GM04503 (cell line): Measurements from ENCODE around the gene SUPT20H.
"Not testable (repeated sequence)": the region's sequence is repeated elsewhere in the genome, so short reads cannot be mapped to it uniquely, and the experiment has no call there.

Source experiments
- DNase-seq: peaks from one replicate; pipeline ENCODE4 v3.0.0-alpha.2; 2012; ENCODE audit warnings: low read depth

The SUPT20H gene

DNA sequence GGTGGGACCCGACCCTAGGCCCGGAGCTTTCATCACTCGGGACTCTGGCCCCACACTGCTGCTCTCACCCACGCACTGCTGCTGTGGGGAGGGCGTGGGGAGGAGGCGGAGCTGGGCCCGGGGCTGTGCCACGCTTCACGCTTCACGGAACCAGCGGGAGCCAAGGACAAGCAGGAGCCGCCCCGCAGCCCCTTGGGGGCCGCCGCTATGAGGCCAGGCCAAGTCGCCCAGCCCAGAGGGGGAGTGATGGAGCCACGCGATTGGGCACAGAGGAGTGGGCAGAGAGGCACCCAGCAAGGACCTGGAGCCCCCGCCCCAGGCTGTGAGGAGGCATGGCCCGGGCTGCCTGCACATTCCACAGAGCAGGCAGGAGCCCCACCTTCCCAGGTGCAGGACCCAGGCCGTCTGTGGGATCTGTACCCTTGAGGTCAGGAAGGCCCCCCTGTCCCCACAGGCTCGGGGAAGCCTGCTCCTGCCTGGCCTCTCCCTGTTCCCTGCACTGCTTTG, 10.2 kb upstream of the SUPT20H start:
- no peak for DNase-seq

DNA sequence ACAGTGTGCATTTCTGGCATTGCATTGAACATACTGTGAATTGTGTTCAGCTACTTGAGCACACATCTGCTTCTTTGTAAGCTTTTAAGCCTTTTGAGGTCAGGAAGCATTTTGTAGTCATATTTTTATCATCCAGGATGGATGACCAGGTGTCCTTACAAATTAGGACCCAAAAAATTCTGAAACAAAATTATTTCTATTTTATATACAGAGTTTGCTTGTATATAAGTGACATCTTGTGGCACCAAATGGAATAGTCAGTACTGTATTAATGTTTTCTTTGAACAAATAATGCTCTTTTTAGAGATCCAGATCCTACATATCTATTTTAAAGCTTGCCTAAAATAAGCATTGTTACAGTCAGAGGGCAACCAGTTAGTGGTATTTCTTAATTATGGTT, 9.5 kb upstream of the SUPT20H start:
- no peak for DNase-seq

DNA sequence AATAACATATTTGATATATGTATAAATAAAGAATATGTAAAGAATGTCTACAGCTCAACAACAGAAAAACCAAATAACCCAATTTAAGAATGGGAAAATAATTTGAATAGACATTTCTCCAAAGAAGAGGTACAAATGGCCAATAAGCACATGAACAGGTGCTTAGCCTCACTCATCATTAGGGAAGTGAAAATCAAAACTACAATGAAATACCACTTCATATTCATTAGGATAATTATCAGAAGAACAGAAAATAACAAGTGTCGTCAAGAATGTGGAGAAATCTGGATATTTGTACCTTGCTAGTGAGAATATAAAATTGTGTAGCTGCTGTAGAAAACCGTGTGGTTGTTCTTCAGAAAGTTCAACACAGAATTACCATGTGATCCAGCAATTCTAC, 8.4 kb upstream of the SUPT20H start:
- DNase-seq = no peak

DNA sequence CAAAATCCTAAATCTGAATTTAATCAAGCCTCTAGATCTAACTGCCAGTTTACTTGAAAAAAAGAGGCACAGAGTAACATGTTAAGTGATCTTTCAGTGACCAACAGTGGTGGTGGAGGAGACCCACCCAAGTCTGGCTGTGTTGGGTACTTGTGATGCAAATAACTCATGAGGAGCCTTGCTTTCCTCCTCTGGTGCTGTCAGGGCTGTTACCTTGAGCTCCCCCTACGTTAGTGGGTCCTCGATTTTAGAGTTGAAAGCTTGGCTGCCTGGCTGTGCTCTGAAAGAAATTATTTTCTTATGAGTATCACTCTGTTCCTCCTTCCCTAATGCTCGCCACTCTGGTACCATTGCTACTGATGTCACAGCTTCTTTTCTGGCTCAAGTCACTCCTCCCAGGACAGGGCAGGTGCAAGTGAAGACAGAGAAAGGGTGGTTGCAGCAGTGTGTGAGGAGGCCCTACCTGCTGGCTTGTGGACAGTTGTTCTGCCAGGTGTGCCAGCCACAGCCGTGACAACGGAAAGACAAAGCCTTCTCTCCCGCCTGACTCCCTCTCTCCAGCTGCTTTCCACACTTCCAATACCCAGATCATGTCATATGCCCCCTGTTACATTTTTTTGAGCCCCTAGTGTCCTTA, 6.5 kb upstream of the SUPT20H start:
- DNase-seq = no peak

DNA sequence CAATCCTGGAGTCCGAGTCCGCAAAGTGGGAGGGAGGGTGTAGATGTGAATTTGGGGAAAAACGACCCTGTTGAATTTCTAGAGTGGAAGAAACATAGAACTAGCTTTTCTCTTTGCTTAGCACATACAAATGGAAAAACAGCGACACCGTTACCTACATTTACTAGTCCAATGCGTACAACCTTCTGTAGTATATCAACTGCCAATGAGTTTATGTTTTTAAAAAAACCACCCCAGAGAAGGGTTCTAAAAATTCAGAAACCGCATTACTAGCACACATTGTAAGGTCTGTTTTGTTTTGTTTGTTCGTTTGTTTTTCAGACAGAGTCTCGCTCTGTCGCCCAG, 332 bp upstream of the SUPT20H start:
- no peak for DNase-seq

DNA sequence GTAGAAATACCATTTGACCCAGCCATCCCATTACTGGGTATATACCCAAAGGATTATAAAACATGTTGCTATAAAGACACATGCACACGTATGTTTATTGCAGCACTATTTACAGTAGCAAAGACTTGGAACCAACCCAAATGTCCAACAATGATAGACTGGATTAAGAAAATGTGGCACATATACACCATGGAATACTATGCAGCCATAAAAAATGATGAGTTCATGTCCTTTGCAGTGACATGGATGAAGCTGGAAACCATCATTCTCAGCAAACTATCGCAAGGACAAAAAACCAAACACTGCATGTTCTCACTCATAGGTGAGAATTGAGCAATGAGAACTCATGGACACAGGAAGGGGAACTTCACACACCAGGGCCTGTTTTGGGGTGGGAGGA, 3.3 kb downstream of the SUPT20H start:
- DNase-seq = not testable (repeated sequence)

DNA sequence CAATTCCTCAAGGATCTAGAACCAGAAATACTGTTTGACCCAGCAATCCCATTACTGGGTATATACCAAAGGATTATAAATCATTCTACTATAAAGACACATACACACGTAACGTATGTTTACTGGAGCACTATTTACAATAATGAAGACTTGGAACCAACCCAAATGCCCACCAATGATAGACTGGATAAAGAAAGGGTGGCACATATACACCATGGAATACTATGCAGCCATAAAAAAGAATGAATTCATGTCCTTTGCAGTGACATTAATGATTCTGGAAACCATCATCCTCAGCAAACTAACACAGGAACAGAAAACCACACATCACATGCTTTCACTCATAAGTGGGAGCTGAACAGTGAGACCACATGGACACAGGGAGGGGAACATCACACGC, 6.4 kb downstream of the SUPT20H start:
- DNase-seq = not testable (repeated sequence)

DNA sequence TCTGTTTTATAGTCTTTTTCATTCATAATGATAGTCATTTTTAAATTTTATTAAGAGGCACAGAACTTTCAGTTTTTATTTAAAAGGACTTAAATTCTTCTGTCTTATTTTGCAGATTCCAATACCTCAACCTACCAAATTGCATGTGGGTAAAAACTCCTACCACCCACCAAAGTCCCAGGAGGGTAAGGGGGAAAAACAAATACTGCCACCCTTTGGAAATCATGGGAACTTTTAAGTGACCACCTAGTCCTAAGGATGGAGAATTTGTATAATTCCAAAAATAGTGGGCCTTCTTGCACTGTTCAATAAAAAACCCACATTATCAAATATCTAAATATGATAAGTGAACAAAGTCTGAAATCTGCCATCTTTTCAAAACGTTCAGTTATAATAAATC, 9.7 kb downstream of the SUPT20H start:
- no peak for DNase-seq

DNA sequence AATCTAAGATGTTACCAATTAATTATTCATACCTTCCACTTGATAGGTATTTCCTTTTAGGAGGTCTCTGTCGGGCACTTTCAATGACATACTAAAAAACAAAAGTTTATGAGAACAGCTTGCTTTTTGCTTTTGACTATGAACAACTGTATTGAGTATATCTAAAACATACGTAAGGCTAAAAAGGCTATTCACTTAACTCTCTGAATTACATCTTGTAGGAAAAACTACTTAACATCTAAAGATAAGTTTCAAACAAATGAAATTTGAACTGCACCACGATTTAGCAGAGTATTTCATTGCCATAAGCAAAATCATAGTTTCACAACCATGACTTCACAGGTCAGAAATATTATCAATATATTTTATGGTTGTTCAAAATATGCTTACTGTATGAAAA, 11.6 kb downstream of the SUPT20H start:
- DNase-seq = no peak

DNA sequence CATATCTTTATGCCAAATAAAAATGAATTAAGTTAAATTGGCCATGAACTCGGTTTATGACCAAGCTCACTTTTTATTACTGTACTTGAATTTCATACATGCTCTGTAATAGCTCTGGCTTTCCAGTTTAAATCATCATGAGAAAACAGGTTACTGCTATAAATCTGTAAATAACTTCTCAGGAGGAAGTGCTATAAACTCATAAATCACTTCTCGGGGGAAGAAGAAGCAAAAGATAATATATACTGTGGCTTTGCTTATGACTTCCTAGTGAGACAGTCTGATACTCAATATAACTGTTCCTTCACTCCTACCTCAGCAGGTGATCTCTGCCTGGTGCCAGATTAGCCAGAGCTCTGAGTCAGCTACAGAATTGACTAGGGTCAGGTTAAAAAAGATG, 12.5 kb downstream of the SUPT20H start:
- DNase-seq = no peak

DNA sequence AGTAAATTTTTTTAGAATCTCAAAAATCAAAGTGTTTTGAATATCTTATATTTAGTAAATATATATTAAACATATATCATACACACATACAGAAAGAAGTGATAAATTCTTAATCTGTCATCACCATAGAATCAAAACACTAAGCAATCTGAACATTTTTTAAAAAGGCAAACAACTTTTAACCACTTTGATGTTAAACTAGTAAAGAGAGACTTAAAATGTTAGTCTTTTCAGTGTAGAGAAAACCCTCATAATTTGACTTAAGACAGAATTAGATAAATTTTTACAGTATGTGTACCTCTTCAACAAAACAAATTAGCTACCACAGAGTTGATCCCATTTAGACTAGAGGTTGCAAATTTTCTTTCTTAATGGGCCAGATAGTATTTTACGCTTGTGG, 13.4 kb downstream of the SUPT20H start:
- no peak for DNase-seq

DNA sequence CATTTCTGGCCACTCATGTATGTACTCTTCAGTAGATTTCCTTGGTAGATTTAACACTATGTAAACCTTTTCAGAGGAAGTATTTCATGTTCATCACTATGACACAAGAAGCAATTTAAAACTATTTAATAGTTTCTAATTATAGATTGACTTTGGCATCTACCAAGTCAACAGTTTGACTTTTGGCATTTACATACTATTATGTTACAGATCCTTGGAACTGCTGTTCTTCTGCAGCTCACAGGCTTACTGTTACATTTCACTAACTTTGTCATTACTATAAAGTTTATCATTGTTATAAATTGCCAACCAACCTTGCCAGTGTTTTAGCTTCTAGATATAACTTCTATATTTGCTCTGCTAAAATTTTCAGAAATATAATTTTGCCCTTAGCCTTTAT, 18.7 kb downstream of the SUPT20H start:
- no peak for DNase-seq

DNA sequence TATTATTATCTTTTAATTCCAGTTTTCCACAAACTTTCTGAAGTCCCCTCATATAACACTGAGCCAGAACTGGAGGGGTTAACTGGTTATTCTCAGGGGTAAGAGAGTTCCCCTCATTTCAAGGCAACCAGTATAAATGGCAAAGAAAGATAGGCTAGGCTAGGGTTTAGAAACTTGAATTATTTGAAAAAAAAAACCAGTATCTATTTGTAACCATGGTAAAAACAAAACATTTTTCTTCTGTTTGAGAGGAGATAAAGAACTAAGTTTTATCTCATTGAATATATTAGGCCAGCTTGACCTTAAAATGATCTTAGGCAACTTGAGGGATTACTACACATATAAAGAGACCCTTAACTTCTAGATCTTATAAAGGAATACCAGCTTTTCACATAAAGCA, 19.6 kb downstream of the SUPT20H start:
- DNase-seq = no peak

DNA sequence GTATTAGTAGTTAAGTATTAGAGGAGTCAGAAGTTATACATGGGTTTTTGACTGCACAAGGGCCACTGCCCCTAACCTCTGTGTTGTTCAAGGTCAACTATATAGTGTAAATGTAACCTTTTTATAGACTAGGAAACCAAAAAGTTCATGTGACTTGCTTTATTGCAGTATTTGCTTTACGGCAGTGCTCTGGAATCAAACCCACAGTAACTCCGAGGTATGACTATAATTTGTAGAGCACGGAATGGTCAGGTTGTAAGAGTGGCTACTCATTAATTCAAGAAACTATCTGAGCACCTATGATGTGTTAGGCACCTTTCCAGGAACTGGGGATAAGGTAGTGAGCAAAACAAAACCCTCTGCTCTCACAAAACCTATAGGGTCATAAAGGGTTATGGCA, 22.2 kb downstream of the SUPT20H start:
- DNase-seq = no peak

DNA sequence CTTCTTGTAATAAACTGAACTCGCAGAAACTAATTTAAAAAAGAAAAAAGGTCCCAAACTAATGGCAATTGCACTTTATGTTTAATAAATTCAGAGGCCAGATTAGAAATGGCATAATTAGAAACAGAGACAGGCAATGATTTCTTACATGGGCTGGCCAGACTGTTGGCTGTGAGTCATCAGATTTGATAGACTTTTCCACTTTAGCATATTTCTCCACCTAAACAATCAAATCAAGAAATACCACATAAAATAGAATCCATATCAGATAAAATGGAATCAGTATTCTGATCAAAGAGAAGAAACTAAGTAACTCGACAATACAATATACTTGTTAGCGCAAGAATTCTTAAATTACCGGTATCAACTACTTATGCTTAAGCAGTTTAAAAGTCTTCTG, 29.9 kb downstream of the SUPT20H start:
- no peak for DNase-seq

DNA sequence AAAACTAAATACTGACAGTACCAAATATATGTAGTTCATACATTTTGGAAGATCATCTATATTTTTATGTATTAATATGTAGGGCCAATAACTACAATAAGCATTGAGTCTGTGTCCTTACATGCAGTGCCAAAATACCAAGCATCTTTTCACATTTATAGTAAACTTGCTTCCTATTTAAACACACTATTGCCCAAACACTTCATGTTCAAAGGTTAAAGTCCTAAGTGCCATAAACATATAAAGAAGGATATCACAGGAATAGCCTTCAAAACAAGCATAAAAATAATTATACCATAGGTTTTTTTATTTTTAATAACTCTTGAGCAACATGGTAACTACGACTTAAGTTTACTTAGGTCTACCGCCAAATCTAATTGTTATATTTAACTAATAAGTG, 31.8 kb downstream of the SUPT20H start:
- no peak for DNase-seq

DNA sequence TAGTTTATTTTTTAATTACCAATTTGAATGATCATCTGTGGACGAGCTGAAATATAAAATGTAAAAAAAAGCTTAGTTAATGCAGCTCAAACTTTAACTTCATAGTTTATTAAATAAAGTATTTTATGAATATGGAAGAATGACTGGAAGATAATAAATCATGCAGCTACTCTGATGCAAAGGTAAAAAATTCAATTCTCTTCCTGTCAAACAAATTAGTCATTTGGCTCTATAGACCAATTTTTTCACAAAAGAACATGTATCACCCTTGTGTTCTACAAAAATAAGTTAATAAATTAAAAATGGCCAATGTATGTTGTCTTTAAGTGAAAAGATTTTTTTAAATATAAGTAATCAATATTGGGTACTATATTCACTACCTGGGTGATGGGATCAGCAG, 32.7 kb downstream of the SUPT20H start:
- DNase-seq = no peak

DNA sequence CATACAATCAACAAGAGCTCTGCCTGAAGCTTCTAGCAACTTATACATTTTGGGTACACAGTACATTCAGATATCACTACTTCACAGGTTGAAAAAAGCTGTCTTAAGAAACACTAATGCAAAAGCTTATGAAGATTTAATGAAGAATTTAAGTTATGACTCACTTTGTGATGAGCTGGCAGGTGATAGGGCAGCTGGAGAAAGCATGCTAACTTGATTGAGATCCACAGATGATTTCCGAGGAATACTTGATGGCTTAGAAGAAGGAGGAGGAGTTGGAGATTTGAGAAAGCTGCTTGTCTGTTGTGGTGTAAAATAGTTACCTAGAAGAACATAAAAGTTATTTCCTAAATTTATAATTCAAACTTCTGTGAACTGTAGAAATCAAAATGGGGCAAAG, 35.6 kb downstream of the SUPT20H start:
- no peak for DNase-seq

DNA sequence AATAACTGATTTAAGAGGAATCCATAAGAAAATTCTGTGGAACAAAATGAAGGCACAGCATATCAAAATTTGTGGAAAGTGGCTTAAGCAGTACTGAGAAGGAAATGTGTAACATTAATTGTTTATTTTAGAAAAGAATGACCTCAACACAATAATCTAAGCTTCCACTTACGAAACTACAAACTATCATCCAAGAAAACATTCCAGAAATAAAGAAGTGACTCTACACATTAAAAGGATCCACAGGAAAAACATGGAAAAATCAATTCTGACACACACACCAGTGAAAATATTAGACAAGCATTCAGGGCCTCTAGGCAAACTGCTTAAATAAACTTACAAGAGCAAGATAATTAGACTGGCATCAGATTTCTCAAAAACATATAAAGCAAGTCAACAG, 44.9 kb downstream of the SUPT20H start:
- DNase-seq = no peak

DNA sequence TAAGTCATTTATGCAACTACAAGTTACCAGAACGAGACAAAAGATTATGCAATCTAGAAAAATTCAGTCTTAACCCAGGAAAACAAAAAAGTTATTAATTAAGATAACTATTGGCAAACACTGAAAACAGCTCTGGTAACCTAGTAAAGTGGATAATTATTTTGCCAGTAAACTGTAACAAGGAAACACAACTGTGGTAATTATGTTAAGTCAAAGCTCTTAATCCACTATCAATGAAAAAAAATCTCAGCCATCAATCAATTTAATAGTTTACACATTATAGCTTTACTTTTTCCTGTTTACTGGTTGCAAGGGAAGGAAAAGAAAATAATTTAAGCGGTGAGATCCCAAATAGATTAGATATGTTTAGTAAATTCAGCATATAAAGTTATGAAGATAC, 47.7 kb downstream of the SUPT20H start:
- DNase-seq = no peak

DNA sequence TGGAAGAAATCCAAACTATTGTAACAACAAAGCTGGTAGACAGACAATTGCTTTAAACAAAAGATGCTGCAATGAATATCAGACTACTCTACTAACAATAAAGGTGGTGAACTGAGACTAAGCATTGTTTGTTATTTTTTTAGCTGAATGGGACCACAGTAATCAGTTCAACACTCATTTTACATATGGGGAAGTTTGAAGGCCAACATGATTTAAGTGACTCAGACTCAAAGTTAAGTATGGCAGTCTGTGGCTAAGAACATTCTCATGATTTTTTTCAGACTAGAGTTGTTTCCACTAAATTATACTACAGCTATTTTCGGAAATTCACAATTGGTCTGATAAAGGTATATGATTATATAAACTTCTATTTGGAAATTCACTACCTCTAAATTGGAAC, 48.5 kb downstream of the SUPT20H start:
- DNase-seq = no peak

DNA sequence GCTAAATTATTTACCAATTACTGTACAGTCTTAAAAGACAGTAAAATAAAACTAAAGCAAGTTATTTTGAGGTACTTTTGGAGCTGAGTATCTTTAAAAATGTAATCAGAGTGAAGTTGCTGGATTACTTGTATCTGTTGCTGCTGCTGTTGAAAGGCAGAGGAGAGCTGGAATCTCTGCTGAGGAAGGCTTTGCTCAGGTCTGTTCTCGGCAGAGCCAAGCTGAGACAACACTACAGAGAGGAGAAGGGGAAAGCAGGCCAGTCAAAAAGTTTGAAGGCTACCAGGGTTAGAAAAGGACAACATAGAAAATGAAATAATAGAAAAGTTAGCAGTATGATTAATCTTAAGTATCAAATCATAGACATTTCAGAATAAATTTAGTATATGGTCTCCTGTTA, 49.1 kb downstream of the SUPT20H start:
- no peak for DNase-seq

DNA sequence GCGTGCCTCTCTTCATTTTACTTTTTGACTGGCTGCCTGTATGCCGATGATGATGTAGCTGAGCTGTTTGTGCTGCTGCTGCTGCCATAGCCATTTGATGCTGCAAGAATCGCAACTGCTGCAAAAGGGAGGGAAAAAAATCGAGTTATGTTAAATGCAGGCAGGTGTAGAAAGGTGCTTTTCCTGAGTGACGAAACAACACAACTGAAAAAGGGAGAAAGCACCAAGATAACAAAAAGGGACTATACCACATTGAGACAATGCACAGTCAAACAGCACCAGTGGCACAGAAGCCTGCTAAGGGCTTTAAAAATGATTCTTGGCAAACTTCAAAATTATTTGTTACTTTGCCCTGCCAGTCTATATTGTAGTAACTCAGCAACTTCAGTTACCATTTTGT, 49.8 kb downstream of the SUPT20H start:
- DNase-seq = no peak

DNA sequence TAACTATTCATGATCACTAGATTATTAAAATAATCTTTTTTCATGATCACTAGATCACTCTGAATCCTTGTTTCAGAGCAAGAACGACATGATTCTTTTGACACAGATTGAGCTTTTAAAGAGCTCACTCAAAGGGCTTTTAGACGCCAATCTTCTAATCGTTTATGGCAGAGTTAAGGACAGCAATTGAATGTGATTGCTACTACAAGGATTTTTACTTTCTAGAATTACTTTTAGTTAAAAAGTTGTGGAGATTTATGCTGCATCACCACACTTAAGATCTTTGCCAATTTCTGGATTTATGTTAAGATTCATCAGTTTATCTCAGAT, 57.6 kb downstream of the SUPT20H start:
- DNase-seq = no peak
